Suprapubic skin (tissue), 4 donors: Measurements from ENCODE around the gene PROZ.

ENCODE experiments used
- POLR2A ChIP-seq, 2 donors: fragments of 450-650 bp; IDR thresholded peaks; one replicate each; pipeline ENCODE4 v1.6.1; 2017; ENCODE audit warnings: antibody characterized with exemption in 2 of 2, mild to moderate bottlenecking in 2 of 2, moderate library complexity in 2 of 2
- POLR2AphosphoS5 ChIP-seq, 3 donors: sonication (generic); formaldehyde crosslinking; IDR thresholded peaks; one replicate each; pipeline ENCODE4 v1.6.1; 2017; ENCODE audit warnings: antibody characterized with exemption in 3 of 3

- no peak for TF ChIP-seq POLR2A (IDR thresholded peaks at IDR 0.05)
- no peak for TF ChIP-seq POLR2AphosphoS5 (IDR thresholded peaks at IDR 0.05)
These were observed 48.2 kb upstream of the PROZ start for GRCh38 chr13:113110048-113110851.
